Adipose tissue (tissue), 3 donors: ENCODE measurements around the gene MAPT. TPM values are rescaled to one million over a fixed set of nuclear protein-coding genes. Genes with fewer than 3 reads are reported as not detected.

ENCODE experiments used
- H3K27ac ChIP-seq: one replicate; pipeline ENCODE4 v1.5.1; 2013; ENCODE audit warnings: low read depth, low read length
- WGBS, 3 donors: extraction: QIAGEN DNeasy Blood & Tissue Kit; methylation state at CpG; one replicate each; pipeline ENCODE4 v1.1.7; 2013; 5-methylcytosine and 5-hydroxymethylcytosine counted together
- polyA plus RNA-seq, 3 donors: library from polyadenylated mRNA; stranded (reverse); fragments of 200-250 nt; gene quantifications; one replicate each; pipeline ENCODE4 v1.2.3, GENCODE V29; 2013
- donor health status: healthy with polysubstance abuse.
- donor health status: Bipolar disorder and iron deficiency.
- donor health status: healthy.

The MAPT gene
- polyA plus RNA-seq, 3 donors = 1.5 to 7.8 (median 4.6) TPM

- 79 to 86% (median 83%) methylated on average over 7 to 8 of the region's 8 CpGs for WGBS, 3 donors
- H3K27ac ChIP-seq = no peak overlapping the region
These were observed 131.3 kb downstream of the MAPT start for GRCh38 chr17:46025510-46026165.

GRCh38 chr17:46026166-46027047, 132.1 kb downstream of the MAPT start:
- 53 to 75% (median 61%) methylated on average over 17 of the region's 17 CpGs for WGBS, 3 donors
- H3K27ac ChIP-seq = no peak overlapping the region

GRCh38 chr17:46027048-46027975, 133.0 kb downstream of the MAPT start:
- 39 to 61% (median 57%) methylated on average over 12 of the region's 12 CpGs for WGBS, 3 donors
- no peak overlapping the region for H3K27ac ChIP-seq

GRCh38 chr17:46027976-46028325, 133.6 kb downstream of the MAPT start:
- WGBS, 3 donors = 38 to 82% (median 79%) methylated on average over 4 of the region's 4 CpGs

GRCh38 chr17:46028374-46028773, 134.0 kb downstream of the MAPT start:
- no peak overlapping the region for H3K27ac ChIP-seq
- WGBS, 3 donors = 66 to 89% (median 88%) methylated on average over 3 of the region's 3 CpGs

More at GRCh38 chr17:46027976-46028325, 133.6 kb downstream of the MAPT start:
- H3K27ac ChIP-seq = no peak overlapping the region

GRCh38 chr17:46028981-46029565, 134.7 kb downstream of the MAPT start:
- WGBS, 3 donors = 49 to 77% (median 77%) methylated on average over 4 of the region's 4 CpGs
- no peak overlapping the region for H3K27ac ChIP-seq

GRCh38 chr17:46029627-46030026, 135.3 kb downstream of the MAPT start:
- no peak overlapping the region for H3K27ac ChIP-seq
- WGBS, 3 donors = 52 to 95% (median 94%) methylated on average over 6 of the region's 6 CpGs

- 59 to 88% (median 83%) methylated on average over 3 of the region's 3 CpGs for WGBS, 3 donors
- no peak overlapping the region for H3K27ac ChIP-seq
These were observed 136.4 kb downstream of the MAPT start for GRCh38 chr17:46030752-46031151.

- WGBS, 3 donors = 93 to 94% (median 94%) methylated on average over 16 of the region's 16 CpGs
- H3K27ac ChIP-seq = no peak overlapping the region
These were observed 137.1 kb downstream of the MAPT start for GRCh38 chr17:46031440-46031839.

- 80 to 91% (median 85%) methylated on average over 8 of the region's 8 CpGs for WGBS, 3 donors
These were observed 137.6 kb downstream of the MAPT start for GRCh38 chr17:46031920-46032319.

GRCh38 chr17:46032909-46033308, 138.6 kb downstream of the MAPT start:
- no peak overlapping the region for H3K27ac ChIP-seq
- 92 to 96% (median 95%) methylated on average over 11 of the region's 11 CpGs for WGBS, 3 donors

More at GRCh38 chr17:46031920-46032319, 137.6 kb downstream of the MAPT start:
- no peak overlapping the region for H3K27ac ChIP-seq

- no peak overlapping the region for H3K27ac ChIP-seq
- 47 to 98% (median 93%) methylated on average over 3 of the region's 3 CpGs for WGBS, 3 donors
These were observed 139.0 kb downstream of the MAPT start for GRCh38 chr17:46033392-46033791.

GRCh38 chr17:46035112-46035818, 140.9 kb downstream of the MAPT start:
- 65 to 88% (median 87%) methylated on average over 3 of the region's 3 CpGs for WGBS, 3 donors
- H3K27ac ChIP-seq = no peak overlapping the region

GRCh38 chr17:46036491-46036890, 142.1 kb downstream of the MAPT start:
- WGBS, 3 donors = 93 to 97% (median 95%) methylated on average over 6 of the region's 6 CpGs
- no peak overlapping the region for H3K27ac ChIP-seq

- 63 to 85% (median 84%) methylated on average over 4 of the region's 4 CpGs for WGBS, 3 donors
- no peak overlapping the region for H3K27ac ChIP-seq
These were observed 143.4 kb downstream of the MAPT start for GRCh38 chr17:46037722-46038255.

- H3K27ac ChIP-seq = no peak overlapping the region
- WGBS, 3 donors = 95 to 96% (median 96%) methylated on average over 6 of the region's 6 CpGs
These were observed 144.1 kb downstream of the MAPT start for GRCh38 chr17:46038414-46038813.

GRCh38 chr17:46038937-46039336, 144.6 kb downstream of the MAPT start:
- H3K27ac ChIP-seq = no peak overlapping the region
- 86 to 96% (median 87%) methylated on average over 12 of the region's 12 CpGs for WGBS, 3 donors
